K562 (cell line): Measurements from ENCODE around the gene ZDHHC6. TPM values are rescaled to one million over a fixed set of nuclear protein-coding genes. Genes with fewer than 3 reads are reported as not detected.

ENCODE experiments used
- ATAC-seq: fragments of 200-7000 bp; cut with Tn5 transposase; 3 replicates; pipeline ENCODE4 v1.9.1; 2020; ENCODE audit warnings: moderate library complexity
- BruUV-seq: library from RNA; stranded (reverse); fragments of 400-500 nt; replicated peaks from 2 replicates; lab custom pipeline; 2021; lab: Mats Ljungman, UMichigan
- CTCF ChIA-PET: fragments of 300-600 bp; formaldehyde crosslinking; extraction: SDS; loops from one replicate; lab custom pipeline; 2021; ENCODE audit warnings: low intra/inter-chr PET ratio; lab: Yijun Ruan, JAX
- POLR2A ChIA-PET: fragments of 300-600, 350-650 bp; sonication (Branson Sonifier 250); formaldehyde crosslinking; extraction: SDS; loops from one replicate; lab custom pipeline; 2021; ENCODE audit warnings: antibody characterized with exemption, inconsistent platforms; lab: Yijun Ruan, JAX
- DNase-seq, 4 experiments: peaks; one replicate each; pipeline versions ENCODE4 v3.0.0 to v3.0.0-alpha.2; 2011 to 2018; ENCODE audit warnings: low spot score in 3 of 4, mixed read lengths in 3 of 4; ENCODE audit errors: extremely low read depth in 1 of 4
- FAIRE-seq: peaks from 2 replicates; lab custom pipeline; 2011; peaks lifted over from hg19 to GRCh38; lab: Jason Lieb, UNC
- H2AFZ ChIP-seq: 2 replicates; pipeline ENCODE4 v1.6.0; 2011; ENCODE audit warnings: low read depth, low read length, control low read depth, inconsistent platforms
- H3K27ac ChIP-seq: fragments of 200-600 bp; 3 replicates; pipeline ENCODE4 v1.8.0; 2011; ENCODE audit warnings: low read depth, mild to moderate bottlenecking, control low read depth, inconsistent platforms, low read length, moderate library complexity, mixed read lengths; ENCODE audit errors: extremely low read depth
- H3K27me3 ChIP-seq, 2 experiments: fragments of 300-600 bp in 1 of 2; 2 replicates in 1 of 2; 3 replicates in 1 of 2; pipeline versions ENCODE4 v1.6.0 to v1.8.0; 2011; ENCODE audit warnings: inconsistent platforms in 2 of 2, low read length in 2 of 2, mild to moderate bottlenecking in 1 of 2, mixed read lengths in 1 of 2, moderate library complexity in 1 of 2; ENCODE audit not compliant: control insufficient read depth in 2 of 2, insufficient read depth in 2 of 2
- H3K36me3 ChIP-seq: fragments of 300-600 bp; 3 replicates; pipeline ENCODE4 v1.8.0; 2011; ENCODE audit warnings: mild to moderate bottlenecking, low read length, inconsistent platforms; ENCODE audit not compliant: control insufficient read depth, insufficient read depth
- H3K4me1 ChIP-seq, 2 experiments: fragments of 200-600 bp in 1 of 2; replicated peaks in 1 of 2; 2 replicates in 1 of 2; 3 replicates in 1 of 2; pipeline versions ENCODE4 v1.5.1 to v1.8.0; 2011; ENCODE audit warnings: inconsistent platforms in 2 of 2, low read length in 2 of 2, mild to moderate bottlenecking in 1 of 2, mixed read lengths in 1 of 2, moderate library complexity in 1 of 2; ENCODE audit not compliant: control insufficient read depth in 2 of 2, insufficient read depth in 2 of 2
- H3K4me2 ChIP-seq: 2 replicates; pipeline ENCODE4 v1.6.1; 2011; ENCODE audit warnings: low read length, control low read depth, inconsistent platforms, mixed read lengths; ENCODE audit not compliant: insufficient read depth
- H3K4me3 ChIP-seq: fragments of 200-600 bp; sonication (generic), shearing (Covaris generic); 2 replicates; pipeline ENCODE4 v1.5.1; 2016; ENCODE audit warnings: control low read depth, inconsistent platforms
- H3K79me2 ChIP-seq: fragments of 200-600 bp; 3 replicates; pipeline ENCODE4 v1.8.0; 2011; ENCODE audit warnings: low read length, inconsistent platforms; ENCODE audit not compliant: control insufficient read depth, insufficient read depth
- H3K9ac ChIP-seq, 2 experiments: 2 replicates each; pipeline versions ENCODE4 v1.6.0 to v1.6.1; 2011; ENCODE audit warnings: low read depth in 2 of 2, low read length in 2 of 2, control low read depth in 1 of 2, inconsistent platforms in 1 of 2, mild to moderate bottlenecking in 1 of 2, mixed read lengths in 1 of 2; ENCODE audit not compliant: insufficient read depth in 1 of 2
- H3K9me1 ChIP-seq: one replicate; pipeline ENCODE4 v1.6.0; 2011; ENCODE audit warnings: inconsistent platforms, mild to moderate bottlenecking, low read length, moderate library complexity; ENCODE audit not compliant: control insufficient read depth, insufficient read depth
- H3K9me3 ChIP-seq: replicated peaks from 2 replicates; pipeline ENCODE4 v1.5.1; 2011; ENCODE audit warnings: low read depth, low read length, inconsistent platforms; ENCODE audit not compliant: control insufficient read depth, insufficient read depth
- H4K20me1 ChIP-seq: replicated peaks from 2 replicates; pipeline ENCODE4 v1.6.1; 2011; ENCODE audit warnings: low read length, inconsistent platforms, mixed read lengths; ENCODE audit not compliant: control insufficient read depth, insufficient read depth
- CBX2 ChIP-seq: fragments of 200-600 bp; sonication (generic); IDR thresholded peaks from one replicate; pipeline ENCODE4 v1.6.1; 2012; ENCODE audit warnings: mild to moderate bottlenecking, low read length, inconsistent platforms; ENCODE audit not compliant: insufficient read depth, poor library complexity, severe bottlenecking
- EZH2 ChIP-seq: IDR thresholded peaks from 2 replicates; pipeline ENCODE4 v1.6.1; 2012; ENCODE audit warnings: low read depth, mild to moderate bottlenecking, inconsistent platforms, low read length, borderline replicate concordance
- FIP1L1 ChIP-seq: fragments of 200-400 bp; formaldehyde crosslinking; IDR thresholded peaks from 2 replicates; pipeline ENCODE4 v1.6.1; 2018; ENCODE audit warnings: mild to moderate bottlenecking, low read depth, low read length; ENCODE audit not compliant: poor library complexity, severe bottlenecking
- HNRNPL ChIP-seq: fragments of 200-400 bp; formaldehyde crosslinking; IDR thresholded peaks from 2 replicates; pipeline ENCODE4 v1.6.1; 2017; ENCODE audit warnings: low read depth, mild to moderate bottlenecking, low read length
- IRF2 ChIP-seq: sonication (generic); formaldehyde crosslinking; IDR thresholded peaks from 2 replicates; pipeline ENCODE4 v1.8.1; 2022; ENCODE audit warnings: mild to moderate bottlenecking, missing genetic modification reagents
- KAT2B ChIP-seq: IDR thresholded peaks from one replicate; pipeline ENCODE4 v1.6.1; 2012; ENCODE audit warnings: low read depth, mild to moderate bottlenecking, control low read depth, inconsistent platforms, low read length, moderate library complexity
- NFYB ChIP-seq: IDR thresholded peaks from 2 replicates; pipeline ENCODE4 v1.6.1; 2011; ENCODE audit warnings: mild to moderate bottlenecking, moderate library complexity; ENCODE audit not compliant: insufficient read length; ENCODE audit errors: extremely low read depth
- NONO ChIP-seq, 2 experiments: fragments of 200-400 bp in 1 of 2; fragments of 450-650 bp in 1 of 2; formaldehyde crosslinking in 1 of 2; IDR thresholded peaks; 2 replicates each; pipeline ENCODE4 v1.6.1; 2017; ENCODE audit warnings: low read depth in 2 of 2, mild to moderate bottlenecking in 2 of 2, moderate library complexity in 2 of 2, low read length in 1 of 2
- NR3C1 ChIP-seq: sonication (generic); formaldehyde crosslinking; IDR thresholded peaks from 2 replicates; pipeline ENCODE4 v1.8.1; 2022; ENCODE audit warnings: missing genetic modification reagents
- NRF1 ChIP-seq, 2 experiments: fragments of 450-650 bp; IDR thresholded peaks in 1 of 2; conservative IDR thresholded peaks in 1 of 2; 2 replicates each; pipeline ENCODE4 v1.6.1; 2014; ENCODE audit warnings: mild to moderate bottlenecking in 2 of 2
- PTBP1 ChIP-seq: fragments of 200-400 bp; formaldehyde crosslinking; IDR thresholded peaks from 2 replicates; pipeline ENCODE4 v1.6.1; 2017; ENCODE audit warnings: low read depth, low read length
- RBM14 ChIP-seq: fragments of 200-400 bp; formaldehyde crosslinking; IDR thresholded peaks from 2 replicates; pipeline ENCODE4 v1.6.1; 2018; ENCODE audit warnings: low read depth, mild to moderate bottlenecking, low read length, moderate library complexity, borderline replicate concordance; ENCODE audit not compliant: insufficient read depth
- SMARCA5 ChIP-seq: fragments of 450-650 bp; IDR thresholded peaks from 2 replicates; pipeline ENCODE4 v1.6.1; 2016
- ZBTB17 ChIP-seq: fragments of 450-650 bp; formaldehyde crosslinking; IDR thresholded peaks from 2 replicates; pipeline ENCODE4 v1.4.0; 2020; ENCODE audit warnings: mild to moderate bottlenecking
- ZNF212 ChIP-seq: fragments of 450-650 bp; formaldehyde crosslinking; IDR thresholded peaks from 2 replicates; pipeline ENCODE4 v1.4.0; 2020; ENCODE audit warnings: mild to moderate bottlenecking
- WGBS: fragments of 100-300 bp; shearing (Covaris generic); methylation state at CpG from one replicate; pipeline ENCODE4 v1.1.6; 2016; ENCODE audit warnings: low coverage, mixed read lengths; ENCODE audit not compliant: insufficient coverage; ENCODE audit errors: missing lambda C conversion rate; 5-methylcytosine and 5-hydroxymethylcytosine counted together
- in situ Hi-C: fragments of 300-500 bp; cut with MboI; formaldehyde crosslinking; loops from 4 replicates; pipeline ENCODE4 v1.15.0; 2018; ENCODE audit warnings: inconsistent platforms, mixed read lengths
- intact Hi-C: fragments of 100-400 bp; cut with micrococcal nuclease; formaldehyde crosslinking; loops from 2 replicates; pipeline ENCODE4 v1.14.2; 2022
- polyA plus RNA-seq, 8 experiments: library from polyadenylated mRNA; depleted of rRNA in 4 of 8; stranded (reverse) in 5 of 8; unstranded in 3 of 8; fragments of >200 nt; fragmentation: Nextera tagmentation in 2 of 8; fragmentation: Illumina TruSeq in 1 of 8; extraction: Ambion mirVana in 2 of 8; extraction: Trizol in 1 of 8; gene quantifications; 2 replicates each; pipeline versions ENCODE4 v1.2.1 to v1.2.3, GENCODE V29; 2011 to 2014; ENCODE audit warnings: inconsistent platforms in 1 of 8, missing spikeins in 1 of 8
- total RNA-seq, 7 experiments: library from RNA; depleted of rRNA in 6 of 7; stranded (reverse); fragments of >200 nt in 6 of 7; fragmentation: Illumina TruSeq in 2 of 7; extraction: Trizol in 2 of 7; gene quantifications; 2 replicates each; pipeline versions ENCODE4 v1.2.1 to v1.2.3, GENCODE V29; 2011 to 2021; ENCODE audit warnings: low replicate concordance in 1 of 7

The ZDHHC6 gene
- total and polyA plus RNA-seq, 9 of the 15 experiments (the other 6 are each of a cell fraction or from before 2014, with no cell fraction given): 13.6 to 30.5 (median 21.5) TPM

- WGBS: 22% methylated on average over 3 of the region's 3 CpGs
- Histone ChIP-seq H3K27me3 (no peaks in the 10 kb centered on the region), H3K9me3 (no peaks in the 10 kb centered on the region), H3K27ac (no peak overlapping the region), H3K9me1 (no peaks in the 10 kb centered on the region), H3K4me3 (no peak overlapping the region), H2AFZ (no peak overlapping the region), H3K4me2 (no peak overlapping the region), H3K79me2 (no peaks in the 10 kb centered on the region), H3K9ac (no peak overlapping the region), H3K36me3 (no peaks in the 10 kb centered on the region), H4K20me1 (no peaks in the 10 kb centered on the region), H3K4me1 (no peaks in the 10 kb centered on the region)
- CTCF ChIA-PET: no interaction called here
- POLR2A ChIA-PET: interaction anchor here (0.7 kb wide), 1 partner anchor 1115 kb away, joined by 3 read pairs; no protein-coding TSS in a partner anchor
- no peak for TF ChIP-seq SMARCA5
- TF ChIP-seq ZNF212 (CRISPR knock-in tag): no peak
- TF ChIP-seq KAT2B: no peak
- TF ChIP-seq EZH2: no peak
- no peak for TF ChIP-seq PTBP1
- no peak for TF ChIP-seq NONO (IDR thresholded peaks at IDR 0.05; ENCODE audit: low read depth in 2 of 2, low read length in 1 of 2)
- no peak for TF ChIP-seq CBX2
- TF ChIP-seq NFYB: no peak
- TF ChIP-seq HNRNPL: no peak
- TF ChIP-seq ZBTB17 (CRISPR knock-in tag): no peak
- no peak for TF ChIP-seq IRF2
- TF ChIP-seq NR3C1: no peak
- no peak for TF ChIP-seq RBM14
- TF ChIP-seq FIP1L1: no peak
- no peak for TF ChIP-seq NRF1 (conservative IDR thresholded peaks at IDR 0.05 in 1 of 2, IDR thresholded peaks at IDR 0.05 in 1 of 2)
- intact Hi-C loops: no loop called here
- BruUV-seq: no TSS peak
- no peak for ATAC-seq
- FAIRE-seq: no peak
- in situ Hi-C loops: no loop called here
- DNase-seq: no peak
Observed at GRCh38 chr10:112421731-112422130, 25.0 kb downstream of the ZDHHC6 start.
